IMR-90 (cell line): ENCODE measurements around the gene SLC23A1. TPM values are rescaled to one million over a fixed set of nuclear protein-coding genes. Genes with fewer than 3 reads are reported as not detected.

Experiments used
- ATAC-seq: fragments of 200-7000 bp; cut with Tn5 transposase; 2 replicates; pipeline ENCODE4 v1.9.1; 2020; ENCODE audit warnings: low read depth, mild to moderate bottlenecking, moderate library complexity
- BruUV-seq: library from RNA; stranded (reverse); fragments of 400-500 nt; replicated peaks from 2 replicates; lab custom pipeline; 2021; lab: Mats Ljungman, UMichigan
- CTCF ChIA-PET: fragments of 300-600 bp; formaldehyde crosslinking; extraction: SDS; loops from one replicate; lab custom pipeline; 2021; ENCODE audit warnings: antibody characterized with exemption; lab: Yijun Ruan, JAX
- POLR2A ChIA-PET: fragments of 300-600 bp; sonication (Branson Sonifier 250); formaldehyde crosslinking; loops from one replicate; lab custom pipeline; 2022; ENCODE audit warnings: antibody characterized with exemption; ENCODE audit not compliant: unreplicated experiment; lab: Charles Lee
- DNase-seq: peaks from one replicate; pipeline ENCODE4 v3.0.0; 2013
- H2AFZ ChIP-seq: replicated peaks from 2 replicates; pipeline ENCODE3; 2013; ENCODE audit warnings: low read length, mild to moderate bottlenecking; ENCODE audit not compliant: poor library complexity
- H2AK5ac ChIP-seq: 2 replicates; pipeline ENCODE4 v1.6.1; 2013; ENCODE audit warnings: low read depth, low read length, inconsistent platforms
- H2AK9ac ChIP-seq: replicated peaks from 2 replicates; pipeline ENCODE3; 2013; ENCODE audit warnings: mild to moderate bottlenecking, low read depth, low read length, moderate library complexity; ENCODE audit not compliant: poor library complexity
- H2BK120ac ChIP-seq: 2 replicates; pipeline ENCODE4 v1.6.1; 2013; ENCODE audit warnings: low read depth, low read length, inconsistent platforms
- H2BK15ac ChIP-seq: 3 replicates; pipeline ENCODE4 v1.6.1; 2013; ENCODE audit warnings: low read depth, low read length, inconsistent platforms
- H2BK20ac ChIP-seq: 2 replicates; pipeline ENCODE4 v1.6.1; 2013; ENCODE audit warnings: low read depth, mild to moderate bottlenecking, inconsistent platforms, low read length, moderate library complexity
- H2BK5ac ChIP-seq: 2 replicates; pipeline ENCODE4 v1.6.1; 2013; ENCODE audit warnings: mild to moderate bottlenecking, low read depth, low read length, inconsistent platforms; ENCODE audit not compliant: poor library complexity, severe bottlenecking
- H3K14ac ChIP-seq: replicated peaks from 2 replicates; pipeline ENCODE4 v1.6.1; 2013; ENCODE audit warnings: low read depth, low read length, inconsistent platforms
- H3K18ac ChIP-seq: 2 replicates; pipeline ENCODE4 v1.6.1; 2013; ENCODE audit warnings: low read depth, low read length, control low read depth
- H3K23ac ChIP-seq: 2 replicates; pipeline ENCODE4 v1.6.1; 2013; ENCODE audit warnings: low read depth, low read length, inconsistent platforms
- H3K27ac ChIP-seq: 2 replicates; pipeline ENCODE4 v1.5.1; 2013; ENCODE audit warnings: mild to moderate bottlenecking, control low read depth, low read length; ENCODE audit not compliant: insufficient read depth
- H3K27me3 ChIP-seq: 2 replicates; pipeline ENCODE4 v1.6.1; 2013; ENCODE audit warnings: low read length; ENCODE audit not compliant: control insufficient read depth, insufficient read depth
- H3K36me3 ChIP-seq: 2 replicates; pipeline ENCODE4 v1.6.1; 2013; ENCODE audit warnings: low read length, mixed read lengths; ENCODE audit not compliant: control insufficient read depth, insufficient read depth
- H3K4ac ChIP-seq: 2 replicates; pipeline ENCODE4 v1.6.1; 2013; ENCODE audit warnings: low read depth, low read length, inconsistent platforms
- H3K4me1 ChIP-seq: 2 replicates; pipeline ENCODE4 v1.6.1; 2013; ENCODE audit warnings: low read length, mixed read lengths; ENCODE audit not compliant: control insufficient read depth, insufficient read depth
- H3K4me2 ChIP-seq: 2 replicates; pipeline ENCODE4 v1.6.1; 2013; ENCODE audit warnings: low read depth, mild to moderate bottlenecking, control low read depth, low read length, moderate library complexity
- H3K4me3 ChIP-seq: 2 replicates; pipeline ENCODE4 v1.5.1; 2013; ENCODE audit warnings: low read depth, mild to moderate bottlenecking, control low read depth, low read length, moderate library complexity; ENCODE audit not compliant: insufficient read depth
- H3K56ac ChIP-seq: 2 replicates; pipeline ENCODE4 v1.6.1; 2013; ENCODE audit warnings: low read length, inconsistent platforms; ENCODE audit not compliant: insufficient read depth; ENCODE audit errors: extremely low read depth
- H3K79me1 ChIP-seq, 2 experiments: 2 replicates each; pipeline ENCODE4 v1.6.1; 2013; ENCODE audit warnings: low read length in 2 of 2, inconsistent platforms in 1 of 2, low read depth in 1 of 2
- H3K9ac ChIP-seq: 2 replicates; pipeline ENCODE4 v1.6.1; 2013; ENCODE audit warnings: low read depth, low read length, control low read depth
- H3K9me1 ChIP-seq: 2 replicates; pipeline ENCODE4 v1.6.1; 2013; ENCODE audit warnings: low read length, inconsistent platforms; ENCODE audit not compliant: insufficient read depth
- H3K9me3 ChIP-seq: 2 replicates; pipeline ENCODE4 v1.6.1; 2013; ENCODE audit warnings: low read length; ENCODE audit not compliant: control insufficient read depth, insufficient read depth
- H4K20me1 ChIP-seq: 2 replicates; pipeline ENCODE4 v1.6.1; 2013; ENCODE audit warnings: low read length, inconsistent platforms; ENCODE audit not compliant: insufficient read depth
- H4K5ac ChIP-seq: 2 replicates; pipeline ENCODE4 v1.6.1; 2013; ENCODE audit warnings: mild to moderate bottlenecking, low read depth, low read length, control low read depth
- H4K8ac ChIP-seq, 2 experiments: 2 replicates each; pipeline ENCODE4 v1.6.1; 2013; ENCODE audit warnings: low read depth in 2 of 2, low read length in 2 of 2, control low read depth in 1 of 2, inconsistent platforms in 1 of 2
- H4K91ac ChIP-seq: 2 replicates; pipeline ENCODE4 v1.6.1; 2013; ENCODE audit warnings: low read depth, low read length, inconsistent platforms; ENCODE audit not compliant: insufficient read depth
- BHLHE40 ChIP-seq: fragments of 150-350 bp; IDR thresholded peaks from 2 replicates; pipeline ENCODE4 v1.6.1; 2016; ENCODE audit warnings: mild to moderate bottlenecking, low read depth, low read length
- CEBPB ChIP-seq: IDR thresholded peaks from 2 replicates; pipeline ENCODE4 v1.6.1; 2012; ENCODE audit warnings: low read depth, low read length, improper control_type of control experiment
- CTCF ChIP-seq: conservative IDR thresholded peaks from 2 replicates; pipeline ENCODE4 v1.5.1; 2012; ENCODE audit warnings: mild to moderate bottlenecking, low read depth, low read length, improper control_type of control experiment
- ELK1 ChIP-seq: fragments of 150-350 bp; IDR thresholded peaks from 2 replicates; pipeline ENCODE4 v1.6.1; 2016; ENCODE audit warnings: low read depth, mild to moderate bottlenecking, low read length, moderate library complexity, borderline replicate concordance
- MXI1 ChIP-seq: IDR thresholded peaks from 2 replicates; pipeline ENCODE4 v1.6.1; 2012; ENCODE audit warnings: low read depth, mild to moderate bottlenecking, low read length, moderate library complexity, borderline replicate concordance
- RAD21 ChIP-seq: IDR thresholded peaks from 2 replicates; pipeline ENCODE4 v1.6.1; 2012; ENCODE audit warnings: low read length, improper control_type of control experiment
- RFX5 ChIP-seq: IDR thresholded peaks from 2 replicates; pipeline ENCODE4 v1.8.0; 2012; ENCODE audit warnings: low read depth, mild to moderate bottlenecking, low read length, moderate library complexity
- WGBS, 2 experiments: methylation state at CpG; one replicate each; pipeline versions ENCODE4 v1.1.5 to v1.1.7; 2013; ENCODE audit warnings: missing lambda C conversion rate in 2 of 2; ENCODE audit not compliant: insufficient read length in 1 of 2; ENCODE audit errors: extremely low coverage in 2 of 2; 5-methylcytosine and 5-hydroxymethylcytosine counted together
- dilution Hi-C: fragments of 300-500 bp; cut with HindIII; formaldehyde crosslinking; loops from one replicate; pipeline ENCODE4 v1.14.3; 2018; ENCODE audit warnings: low sequenced_read_pairs; ENCODE audit not compliant: unreplicated experiment
- in situ Hi-C: fragments of 300-500 bp; cut with MboI; formaldehyde crosslinking; loops from 3 replicates; pipeline ENCODE4 v1.14.3; 2019; ENCODE audit warnings: low sequenced_read_pairs, inconsistent platforms, mixed read lengths
- intact Hi-C: fragments of 100-400 bp; cut with micrococcal nuclease; formaldehyde crosslinking; loops from 2 replicates; pipeline ENCODE4 v1.10.0; 2022
- polyA plus RNA-seq, 3 experiments: library from polyadenylated mRNA; depleted of rRNA; stranded (reverse); fragments of >200 nt; gene quantifications; 2 replicates each; pipeline ENCODE4 v1.2.3, GENCODE V29; 2012; ENCODE audit warnings: low replicate concordance in 1 of 3
- total RNA-seq: library from RNA; depleted of rRNA; stranded (reverse); fragments of >200 nt; gene quantifications from 2 replicates; pipeline ENCODE4 v1.2.3, GENCODE V29; 2012

SLC23A1 gene
- total and polyA plus RNA-seq, 2 of the 4 experiments (the other 2 are of a cell fraction), result not detected

GRCh38 chr5:139392678-139393496 lies 9.8 kb upstream of the SLC23A1 start:
- dilution Hi-C loops, result no loop called here

More at GRCh38 chr5:139392678-139393496, 9.8 kb upstream of the SLC23A1 start:
- intact Hi-C loops (no loop called here), in situ Hi-C loops (no loop called here)
- Histone ChIP-seq H3K4me2 (no peak overlapping the region; the same call in 1 of the 2 replicates), H3K27ac (no peak overlapping the region), H3K4ac (no peak overlapping the region), H2BK120ac (no peak overlapping the region), H3K56ac (no peak overlapping the region), H4K91ac (no peak overlapping the region), H2BK20ac (no peak overlapping the region), H3K18ac (no peak overlapping the region), H3K23ac (no peak overlapping the region), H2AFZ (peak overlapping the region; percentile 86), H2BK5ac (no peak overlapping the region), H3K9me3 (peaks cover 16% of the 10 kb centered on the region; the same call in 1 of the 2 replicates), H3K79me1 (no peaks in the 10 kb centered on the region), H3K9me1 (no peaks in the 10 kb centered on the region), H2AK9ac (no peak overlapping the region), H2BK15ac (no peak overlapping the region), H3K36me3 (no peaks in the 10 kb centered on the region), H3K4me1 (peaks cover 5% of the 10 kb centered on the region; the same call in 1 of the 2 replicates), H4K8ac (no peak overlapping the region), H4K5ac (no peak overlapping the region), H3K9ac (no peak overlapping the region), H3K14ac (no peak overlapping the region), H3K27me3 (peaks cover 28% of the 10 kb centered on the region), H2AK5ac (no peak overlapping the region), H3K4me3 (peak overlapping the region; percentile 26; the same call in 1 of the 2 replicates), H4K20me1 (no peaks in the 10 kb centered on the region)
- TF ChIP-seq ELK1, result no peak
- TF ChIP-seq CTCF, result peak; percentile 63
- peak; percentile 60 for TF ChIP-seq RAD21
- TF ChIP-seq CEBPB, result no peak
- TF ChIP-seq BHLHE40, result no peak
- no peak for TF ChIP-seq MXI1
- no peak for TF ChIP-seq RFX5
- no TSS peak for BruUV-seq
- no peak for DNase-seq
- POLR2A ChIA-PET, result no interaction called here
- WGBS, 2 experiments, result 27% methylated on average over 37 of the region's 77 CpGs; no CpG with 5 or more reads in 1 of the 2 experiments
- ATAC-seq, result peak; percentile 64
- CTCF ChIA-PET, result interaction anchor here (1.3 kb wide), 1 partner anchor 120 kb away, joined by 3 read pairs; no protein-coding TSS in a partner anchor
